ENCODE measurements around the gene FBN3. TPM values are rescaled to one million over a fixed set of nuclear protein-coding genes. Genes with fewer than 3 reads are reported as not detected.

Gene FBN3
- polyA plus RNA-seq, 1 donor from 2014 or later = 52.7 TPM

DNA sequence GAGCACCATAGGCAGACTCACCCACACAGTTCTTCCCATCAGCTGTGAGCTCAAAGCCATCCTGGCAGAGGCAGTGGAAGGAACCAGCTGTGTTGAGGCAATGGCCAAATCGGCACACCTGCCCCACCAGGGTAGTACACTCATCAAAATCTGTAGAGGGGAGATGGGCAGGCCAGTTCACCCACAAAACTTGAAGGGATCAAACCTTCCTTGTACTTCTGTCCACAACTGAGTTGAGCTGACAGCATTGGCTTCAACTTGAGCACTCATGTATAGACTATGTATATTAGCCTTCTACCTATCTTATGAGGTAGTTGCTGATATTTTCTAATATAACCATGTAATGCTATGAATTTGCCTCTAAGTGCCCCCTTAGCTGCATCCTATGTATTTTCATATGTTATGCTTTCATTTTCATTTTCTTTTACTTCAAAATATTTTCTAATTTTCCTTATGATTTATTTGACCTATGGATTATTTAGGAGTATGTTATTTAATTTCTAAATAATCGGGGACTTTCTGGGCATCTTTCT, 54.0 kb downstream of the FBN3 start:
- Histone ChIP-seq H3K9ac (ENCODE audit: low read length) (no peak overlapping the region), H2AFZ (ENCODE audit: low read depth, low read length) (no peak overlapping the region), H3K36me3 (ENCODE audit: insufficient read depth, low read length) (peaks cover 35% of the 10 kb centered on the region), H3F3A (ENCODE audit: insufficient read depth, low read length, poor library complexity, severe bottlenecking) (no peaks in the 10 kb centered on the region), H3K27me3 (ENCODE audit: insufficient read depth, low read depth, low read length) (no peaks in the 10 kb centered on the region), H3K4me3 (ENCODE audit: low read length) (no peak overlapping the region), H3K79me2 (replicated peaks; ENCODE audit: insufficient read depth, low read length) (no peaks in the 10 kb centered on the region), H4K20me1 (ENCODE audit: insufficient read depth) (no peaks in the 10 kb centered on the region), H3K9me3 (ENCODE audit: low read length) (peaks cover 32% of the 10 kb centered on the region), H3K4me2 (ENCODE audit: low read length) (no peak overlapping the region), H3K9me2 (ENCODE audit: insufficient read depth, low read length) (no peaks in the 10 kb centered on the region), H3K27ac (ENCODE audit: low read length) (no peak overlapping the region)
- TF ChIP-seq RAD21 (conservative IDR thresholded peaks at IDR 0.05) (no peak), TAF1 (IDR thresholded peaks at IDR 0.05; ENCODE audit: low read depth) (no peak), EP300 (conservative IDR thresholded peaks at IDR 0.05; ENCODE audit: poor library complexity, severe bottlenecking) (no peak), SMC3 (conservative IDR thresholded peaks at IDR 0.05; ENCODE audit: poor library complexity) (no peak), EZH2 (IDR thresholded peaks at IDR 0.05; ENCODE audit: borderline replicate concordance, insufficient read depth, low read length, poor library complexity, severe bottlenecking) (no peak), MXI1 (conservative IDR thresholded peaks at IDR 0.05; ENCODE audit: poor library complexity, severe bottlenecking) (no peak), POLR2AphosphoS5 (IDR thresholded peaks at IDR 0.05) (no peak)
- TF ChIP-seq, protein P1, sequence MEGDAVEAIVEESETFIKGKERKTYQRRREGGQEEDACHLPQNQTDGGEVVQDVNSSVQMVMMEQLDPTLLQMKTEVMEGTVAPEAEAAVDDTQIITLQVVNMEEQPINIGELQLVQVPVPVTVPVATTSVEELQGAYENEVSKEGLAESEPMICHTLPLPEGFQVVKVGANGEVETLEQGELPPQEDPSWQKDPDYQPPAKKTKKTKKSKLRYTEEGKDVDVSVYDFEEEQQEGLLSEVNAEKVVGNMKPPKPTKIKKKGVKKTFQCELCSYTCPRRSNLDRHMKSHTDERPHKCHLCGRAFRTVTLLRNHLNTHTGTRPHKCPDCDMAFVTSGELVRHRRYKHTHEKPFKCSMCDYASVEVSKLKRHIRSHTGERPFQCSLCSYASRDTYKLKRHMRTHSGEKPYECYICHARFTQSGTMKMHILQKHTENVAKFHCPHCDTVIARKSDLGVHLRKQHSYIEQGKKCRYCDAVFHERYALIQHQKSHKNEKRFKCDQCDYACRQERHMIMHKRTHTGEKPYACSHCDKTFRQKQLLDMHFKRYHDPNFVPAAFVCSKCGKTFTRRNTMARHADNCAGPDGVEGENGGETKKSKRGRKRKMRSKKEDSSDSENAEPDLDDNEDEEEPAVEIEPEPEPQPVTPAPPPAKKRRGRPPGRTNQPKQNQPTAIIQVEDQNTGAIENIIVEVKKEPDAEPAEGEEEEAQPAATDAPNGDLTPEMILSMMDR (IDR thresholded peaks at IDR 0.05; ENCODE audit: poor library complexity, severe bottlenecking) = no peak
- TF ChIP-seq, protein P2, sequence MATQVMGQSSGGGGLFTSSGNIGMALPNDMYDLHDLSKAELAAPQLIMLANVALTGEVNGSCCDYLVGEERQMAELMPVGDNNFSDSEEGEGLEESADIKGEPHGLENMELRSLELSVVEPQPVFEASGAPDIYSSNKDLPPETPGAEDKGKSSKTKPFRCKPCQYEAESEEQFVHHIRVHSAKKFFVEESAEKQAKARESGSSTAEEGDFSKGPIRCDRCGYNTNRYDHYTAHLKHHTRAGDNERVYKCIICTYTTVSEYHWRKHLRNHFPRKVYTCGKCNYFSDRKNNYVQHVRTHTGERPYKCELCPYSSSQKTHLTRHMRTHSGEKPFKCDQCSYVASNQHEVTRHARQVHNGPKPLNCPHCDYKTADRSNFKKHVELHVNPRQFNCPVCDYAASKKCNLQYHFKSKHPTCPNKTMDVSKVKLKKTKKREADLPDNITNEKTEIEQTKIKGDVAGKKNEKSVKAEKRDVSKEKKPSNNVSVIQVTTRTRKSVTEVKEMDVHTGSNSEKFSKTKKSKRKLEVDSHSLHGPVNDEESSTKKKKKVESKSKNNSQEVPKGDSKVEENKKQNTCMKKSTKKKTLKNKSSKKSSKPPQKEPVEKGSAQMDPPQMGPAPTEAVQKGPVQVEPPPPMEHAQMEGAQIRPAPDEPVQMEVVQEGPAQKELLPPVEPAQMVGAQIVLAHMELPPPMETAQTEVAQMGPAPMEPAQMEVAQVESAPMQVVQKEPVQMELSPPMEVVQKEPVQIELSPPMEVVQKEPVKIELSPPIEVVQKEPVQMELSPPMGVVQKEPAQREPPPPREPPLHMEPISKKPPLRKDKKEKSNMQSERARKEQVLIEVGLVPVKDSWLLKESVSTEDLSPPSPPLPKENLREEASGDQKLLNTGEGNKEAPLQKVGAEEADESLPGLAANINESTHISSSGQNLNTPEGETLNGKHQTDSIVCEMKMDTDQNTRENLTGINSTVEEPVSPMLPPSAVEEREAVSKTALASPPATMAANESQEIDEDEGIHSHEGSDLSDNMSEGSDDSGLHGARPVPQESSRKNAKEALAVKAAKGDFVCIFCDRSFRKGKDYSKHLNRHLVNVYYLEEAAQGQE (IDR thresholded peaks at IDR 0.05; ENCODE audit: borderline replicate concordance) = no peak

DNA sequence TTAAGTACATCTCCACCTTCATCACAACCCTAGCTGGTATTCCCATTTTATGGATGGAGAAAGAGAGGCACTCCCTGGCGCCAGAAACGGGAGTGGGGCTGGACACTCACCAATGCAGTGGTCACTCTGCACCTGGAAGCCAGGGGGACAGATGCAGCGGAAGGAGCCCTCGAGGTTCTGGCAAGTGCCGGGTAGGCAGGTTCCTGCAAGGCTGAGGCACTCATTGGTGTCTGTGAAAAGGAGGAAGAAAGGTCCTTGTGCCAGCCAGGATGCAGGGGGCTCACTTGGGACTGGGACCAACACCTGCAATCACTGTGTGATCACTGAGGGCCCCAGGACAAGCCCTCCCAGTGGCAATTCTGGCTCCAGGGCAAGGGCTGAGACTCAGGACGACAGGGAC, 55.1 kb downstream of the FBN3 start:
- Histone ChIP-seq H3K9me3 (ENCODE audit: low read length) (peaks cover 32% of the 10 kb centered on the region), H3K27ac (ENCODE audit: low read length) (no peak overlapping the region), H3K9me2 (ENCODE audit: insufficient read depth, low read length) (no peaks in the 10 kb centered on the region), H3F3A (ENCODE audit: insufficient read depth, low read length, poor library complexity, severe bottlenecking) (no peaks in the 10 kb centered on the region), H4K20me1 (ENCODE audit: insufficient read depth) (no peaks in the 10 kb centered on the region), H3K36me3 (ENCODE audit: insufficient read depth, low read length) (peaks cover 36% of the 10 kb centered on the region), H3K27me3 (ENCODE audit: insufficient read depth, low read depth, low read length) (no peaks in the 10 kb centered on the region), H3K79me2 (replicated peaks; ENCODE audit: insufficient read depth, low read length) (no peaks in the 10 kb centered on the region), H3K4me3 (ENCODE audit: low read length) (no peak overlapping the region), H2AFZ (ENCODE audit: low read depth, low read length) (no peak overlapping the region), H3K9ac (ENCODE audit: low read length) (no peak overlapping the region), H3K4me2 (ENCODE audit: low read length) (no peak overlapping the region)
- no peak for TF ChIP-seq EZH2 (IDR thresholded peaks at IDR 0.05; ENCODE audit: borderline replicate concordance, insufficient read depth, low read length, poor library complexity, severe bottlenecking)
- TF ChIP-seq POLR2AphosphoS5 (IDR thresholded peaks at IDR 0.05) = no peak
- TF ChIP-seq MXI1 (conservative IDR thresholded peaks at IDR 0.05; ENCODE audit: poor library complexity, severe bottlenecking) = no peak
- TF ChIP-seq, protein P2 (IDR thresholded peaks at IDR 0.05; ENCODE audit: borderline replicate concordance) = no peak
- TF ChIP-seq, protein P1 (IDR thresholded peaks at IDR 0.05; ENCODE audit: poor library complexity, severe bottlenecking) = no peak
- no peak for TF ChIP-seq SMC3 (conservative IDR thresholded peaks at IDR 0.05; ENCODE audit: poor library complexity)
- TF ChIP-seq EP300 (conservative IDR thresholded peaks at IDR 0.05; ENCODE audit: poor library complexity, severe bottlenecking) = no peak
- no peak for TF ChIP-seq RAD21 (conservative IDR thresholded peaks at IDR 0.05)
- no peak for TF ChIP-seq TAF1 (IDR thresholded peaks at IDR 0.05; ENCODE audit: low read depth)

Measured in neural cell (in vitro differentiated cells).